MM.1S (cell line): ENCODE data around the gene IL1R2.

Experiments
- DNase-seq: peaks from one replicate; pipeline ENCODE4 v3.0.0-alpha.2; 2015
- H2AFZ ChIP-seq: fragments of 300-600 bp; sonication (generic); 2 replicates; pipeline ENCODE4 v1.6.0; 2016; ENCODE audit warnings: antibody characterized with exemption, low read length
- H3F3A ChIP-seq: fragments of 300-600 bp; sonication (generic); 2 replicates; pipeline ENCODE4 v1.6.1; 2016; ENCODE audit warnings: mild to moderate bottlenecking, antibody characterized with exemption, low read length, moderate library complexity, mixed read lengths; ENCODE audit not compliant: insufficient read depth
- H3K27ac ChIP-seq: fragments of 300-600 bp; sonication (generic); 2 replicates; pipeline ENCODE4 v1.5.1; 2016; ENCODE audit warnings: mild to moderate bottlenecking, low read length
- H3K27me3 ChIP-seq: fragments of 300-600 bp; sonication (generic); replicated peaks from 2 replicates; pipeline ENCODE4 v1.6.0; 2016; ENCODE audit warnings: low read length; ENCODE audit not compliant: insufficient read depth
- H3K36me3 ChIP-seq: fragments of 300-600 bp; sonication (generic); replicated peaks from 2 replicates; pipeline ENCODE4 v1.6.1; 2016; ENCODE audit warnings: mild to moderate bottlenecking, low read length, mixed read lengths; ENCODE audit not compliant: insufficient read depth
- H3K4me1 ChIP-seq: fragments of 300-600 bp; sonication (generic); 2 replicates; pipeline ENCODE4 v1.6.1; 2016; ENCODE audit warnings: low read length, mixed read lengths
- H3K4me2 ChIP-seq: fragments of 300-600 bp; sonication (generic); 2 replicates; pipeline ENCODE4 v1.6.0; 2016; ENCODE audit warnings: low read depth, low read length
- H3K4me3 ChIP-seq: fragments of 300-600 bp; sonication (generic); 2 replicates; pipeline ENCODE4 v1.5.1; 2016; ENCODE audit warnings: low read length, mixed read lengths
- H3K79me2 ChIP-seq: fragments of 300-600 bp; sonication (generic); 2 replicates; pipeline ENCODE4 v1.6.1; 2016; ENCODE audit warnings: mixed run types, low read length, mixed read lengths
- H3K9ac ChIP-seq: fragments of 300-600 bp; sonication (generic); 2 replicates; pipeline ENCODE4 v1.6.1; 2016; ENCODE audit warnings: low read length, mixed read lengths
- H3K9me2 ChIP-seq: fragments of 300-600 bp; sonication (generic); replicated peaks from 2 replicates; pipeline ENCODE4 v1.6.1; 2016; ENCODE audit warnings: mild to moderate bottlenecking, low read length, mixed read lengths; ENCODE audit not compliant: insufficient read depth
- H3K9me3 ChIP-seq: fragments of 300-600 bp; sonication (generic); replicated peaks from 2 replicates; pipeline ENCODE4 v1.6.1; 2016; ENCODE audit warnings: mild to moderate bottlenecking, low read length, mixed read lengths; ENCODE audit not compliant: insufficient read depth
- H4K20me1 ChIP-seq: fragments of 300-600 bp; sonication (generic); 2 replicates; pipeline ENCODE4 v1.6.1; 2016; ENCODE audit warnings: mild to moderate bottlenecking, low read length, moderate library complexity, mixed read lengths; ENCODE audit not compliant: insufficient read depth
- CTCF ChIP-seq: fragments of 300-600 bp; sonication (generic); IDR thresholded peaks from 2 replicates; pipeline ENCODE4 v1.5.1; 2016; ENCODE audit warnings: antibody characterized with exemption, low read length, mixed read lengths
- EZH2 ChIP-seq: fragments of 300-600 bp; sonication (generic); optimal IDR thresholded peaks from 2 replicates; pipeline ENCODE3; 2017; ENCODE audit warnings: low read depth, mild to moderate bottlenecking, antibody characterized with exemption, low read length, mixed read lengths
- EZH2phosphoT487 ChIP-seq: fragments of 300-600 bp; sonication (generic); IDR thresholded peaks from 2 replicates; pipeline ENCODE4 v1.6.1; 2018; ENCODE audit warnings: antibody characterized with exemption, low read length

The IL1R2 gene

DNA sequence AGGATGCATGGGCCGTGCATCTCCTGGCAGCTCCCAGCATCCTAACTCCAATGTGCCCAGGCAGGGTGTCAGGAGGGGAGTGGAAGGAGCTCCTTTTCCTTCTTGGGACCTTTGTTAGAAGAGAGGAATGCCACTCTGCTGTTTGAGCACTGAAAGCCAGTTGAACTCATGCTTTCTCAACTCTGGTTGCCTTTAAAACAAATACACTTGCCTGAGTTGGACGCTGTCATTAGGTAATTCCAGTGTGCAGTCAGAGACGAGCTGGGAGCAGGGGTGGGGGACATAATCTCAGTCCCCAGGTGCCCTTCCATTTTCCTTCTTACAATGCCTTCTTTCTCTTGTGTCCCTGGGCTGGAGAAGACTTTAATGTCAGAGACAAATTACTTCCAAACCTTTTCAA is 44.4 kb upstream of the IL1R2 start:
- H3K79me2 ChIP-seq: no peaks in the 10 kb centered on the region

DNA sequence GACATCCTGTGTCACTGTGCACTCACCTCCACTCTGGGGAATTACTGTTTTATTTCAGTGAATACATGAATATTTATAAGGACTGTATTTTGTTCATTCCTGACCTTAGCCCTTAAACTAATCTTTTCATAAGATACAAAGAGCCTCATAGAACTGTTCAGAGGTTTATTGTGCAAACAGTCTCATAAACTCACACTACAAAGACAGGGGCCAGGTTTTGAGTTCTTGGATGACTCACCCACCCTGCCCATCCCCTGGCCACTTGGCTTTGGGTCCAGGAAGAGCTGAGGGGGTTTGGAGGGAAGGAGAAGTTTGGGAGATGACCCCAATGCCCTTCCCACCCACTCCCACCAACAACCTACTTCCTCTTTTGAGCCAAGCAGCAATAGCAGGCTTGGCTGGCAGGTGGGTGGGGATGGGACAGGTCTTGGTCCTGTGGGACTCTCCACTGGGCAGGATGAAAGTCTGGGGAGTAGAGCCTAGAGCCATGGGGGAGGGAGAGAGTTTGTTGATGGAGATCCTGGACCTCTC is 43.1 kb upstream of the IL1R2 start:
- no peaks in the 10 kb centered on the region for H4K20me1 ChIP-seq
- H3K36me3 ChIP-seq: no peaks in the 10 kb centered on the region
- no peaks in the 10 kb centered on the region for H3K9me3 ChIP-seq
- H3K9me2 ChIP-seq: no peaks in the 10 kb centered on the region
- H3K27ac ChIP-seq: no peak overlapping the region
- H3K27me3 ChIP-seq: no peaks in the 10 kb centered on the region
- H3K4me3 ChIP-seq: no peak overlapping the region
- no peaks in the 10 kb centered on the region for H3K79me2 ChIP-seq
- no peak overlapping the region for H3K9ac ChIP-seq
- H3F3A ChIP-seq: no peaks in the 10 kb centered on the region
- no peak overlapping the region for H3K4me2 ChIP-seq
- DNase-seq: no peak
- H2AFZ ChIP-seq: no peak overlapping the region
- no peaks in the 10 kb centered on the region for H3K4me1 ChIP-seq
- TF ChIP-seq EZH2: no peak
- no peak for TF ChIP-seq CTCF
- TF ChIP-seq EZH2phosphoT487: no peak

More for the DNA sequence above, 44.4 kb upstream of the IL1R2 start:
- Histone ChIP-seq H3K36me3 (no peaks in the 10 kb centered on the region), H3K9me2 (no peaks in the 10 kb centered on the region), H3K4me2 (no peak overlapping the region), H4K20me1 (no peaks in the 10 kb centered on the region), H2AFZ (no peak overlapping the region), H3K4me1 (no peaks in the 10 kb centered on the region), H3K4me3 (no peak overlapping the region), H3K9me3 (no peaks in the 10 kb centered on the region), H3K27me3 (no peaks in the 10 kb centered on the region), H3K27ac (no peak overlapping the region), H3F3A (no peaks in the 10 kb centered on the region), H3K9ac (no peak overlapping the region)
- no peak for TF ChIP-seq EZH2
- no peak for TF ChIP-seq CTCF
- TF ChIP-seq EZH2phosphoT487: no peak
- DNase-seq: no peak

DNA sequence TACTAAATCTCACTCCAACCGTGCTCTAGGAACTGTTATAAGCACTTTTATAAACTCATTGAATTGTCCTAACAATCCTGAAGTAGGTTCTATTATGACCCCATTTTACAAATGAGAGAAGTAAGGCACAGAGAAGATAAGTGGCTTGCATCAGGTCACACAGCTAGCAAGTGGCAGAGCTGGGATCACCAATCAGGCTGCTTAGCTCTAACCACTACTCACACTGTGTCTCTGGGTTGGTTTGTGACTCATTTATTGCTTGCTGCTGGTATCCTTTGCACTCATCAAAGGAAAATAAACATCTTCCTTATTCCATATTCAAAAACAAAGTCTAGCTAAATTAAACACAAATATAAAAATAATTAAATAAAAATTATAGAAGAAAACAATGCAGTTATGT is 42.5 kb upstream of the IL1R2 start:
- Histone ChIP-seq H3K27me3 (no peaks in the 10 kb centered on the region), H3K36me3 (no peaks in the 10 kb centered on the region), H4K20me1 (no peaks in the 10 kb centered on the region), H3K79me2 (no peaks in the 10 kb centered on the region), H3K9me2 (no peaks in the 10 kb centered on the region), H2AFZ (no peak overlapping the region), H3K4me1 (no peaks in the 10 kb centered on the region), H3K4me2 (no peak overlapping the region), H3K4me3 (no peak overlapping the region), H3K27ac (no peak overlapping the region), H3F3A (no peaks in the 10 kb centered on the region), H3K9me3 (no peaks in the 10 kb centered on the region), H3K9ac (no peak overlapping the region)
- DNase-seq: no peak
- no peak for TF ChIP-seq EZH2phosphoT487
- TF ChIP-seq EZH2: no peak
- TF ChIP-seq CTCF: no peak
